Measurements from ENCODE around the gene TLR8.

Gene TLR8

DNA sequence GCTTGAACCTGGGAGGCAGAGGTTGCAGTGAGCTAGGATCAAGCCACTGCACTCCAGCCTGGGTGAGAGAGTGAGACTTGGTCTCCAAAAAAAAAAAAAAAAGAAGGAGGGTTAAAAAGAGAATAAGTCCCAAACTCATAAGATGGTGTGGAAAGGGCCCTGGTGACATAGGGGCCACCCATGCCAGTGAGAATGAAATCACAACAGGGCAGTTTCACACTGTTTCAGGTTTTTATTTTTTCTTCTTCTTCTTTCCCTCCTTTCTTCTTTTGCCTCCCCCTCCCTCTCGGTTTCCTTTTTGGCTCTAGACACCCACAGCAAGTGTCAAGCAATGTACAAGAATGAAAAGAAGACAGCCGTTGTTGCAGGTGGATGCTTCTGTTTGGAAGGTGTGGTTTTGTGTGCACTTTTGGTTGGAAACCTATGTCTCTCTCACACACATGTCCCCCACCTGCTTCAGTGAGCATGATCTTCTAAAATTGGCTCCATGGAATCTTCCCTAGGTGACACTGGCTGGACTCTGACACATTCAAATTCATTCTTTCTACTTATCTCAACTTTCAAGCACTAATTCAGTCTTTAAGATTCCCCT lies 14.4 kb upstream of the TLR8 start:
- Histone ChIP-seq H3K4me1 (no peaks in the 10 kb centered on the region), H3K36me3 (no peaks in the 10 kb centered on the region), H3K27ac (no peak overlapping the region), H3K27me3 (no peaks in the 10 kb centered on the region), H3K9me3 (no peaks in the 10 kb centered on the region), H3K4me3 (no peak overlapping the region)
- TF ChIP-seq, protein P1, sequence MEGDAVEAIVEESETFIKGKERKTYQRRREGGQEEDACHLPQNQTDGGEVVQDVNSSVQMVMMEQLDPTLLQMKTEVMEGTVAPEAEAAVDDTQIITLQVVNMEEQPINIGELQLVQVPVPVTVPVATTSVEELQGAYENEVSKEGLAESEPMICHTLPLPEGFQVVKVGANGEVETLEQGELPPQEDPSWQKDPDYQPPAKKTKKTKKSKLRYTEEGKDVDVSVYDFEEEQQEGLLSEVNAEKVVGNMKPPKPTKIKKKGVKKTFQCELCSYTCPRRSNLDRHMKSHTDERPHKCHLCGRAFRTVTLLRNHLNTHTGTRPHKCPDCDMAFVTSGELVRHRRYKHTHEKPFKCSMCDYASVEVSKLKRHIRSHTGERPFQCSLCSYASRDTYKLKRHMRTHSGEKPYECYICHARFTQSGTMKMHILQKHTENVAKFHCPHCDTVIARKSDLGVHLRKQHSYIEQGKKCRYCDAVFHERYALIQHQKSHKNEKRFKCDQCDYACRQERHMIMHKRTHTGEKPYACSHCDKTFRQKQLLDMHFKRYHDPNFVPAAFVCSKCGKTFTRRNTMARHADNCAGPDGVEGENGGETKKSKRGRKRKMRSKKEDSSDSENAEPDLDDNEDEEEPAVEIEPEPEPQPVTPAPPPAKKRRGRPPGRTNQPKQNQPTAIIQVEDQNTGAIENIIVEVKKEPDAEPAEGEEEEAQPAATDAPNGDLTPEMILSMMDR (IDR thresholded peaks at IDR 0.05): no peak
- DNase-seq: no peak
- intact Hi-C loops (cut with DNase I; ENCODE audit: low total_unique reads): no loop called here

DNA sequence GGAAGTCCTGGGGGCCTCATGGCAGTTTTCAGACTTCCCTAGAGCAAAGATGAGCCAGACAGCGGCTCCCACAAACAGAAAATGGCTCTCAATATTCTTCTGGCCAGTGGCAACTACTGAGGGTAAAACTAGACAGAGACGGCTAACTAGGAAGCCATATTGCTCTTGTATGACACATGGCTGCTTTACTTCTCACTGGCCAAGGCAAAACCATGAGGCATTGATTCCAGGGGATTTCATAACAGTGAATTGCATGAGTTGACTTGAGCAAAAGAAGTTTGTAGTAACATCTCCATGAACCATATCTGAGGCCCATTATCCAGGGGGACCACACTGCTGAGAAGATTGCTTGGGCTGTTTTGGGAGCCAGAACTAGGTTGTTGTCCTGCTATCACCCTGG lies 13.7 kb upstream of the TLR8 start:
- Histone ChIP-seq H3K27me3 (no peaks in the 10 kb centered on the region), H3K27ac (no peak overlapping the region), H3K36me3 (no peaks in the 10 kb centered on the region), H3K4me3 (no peak overlapping the region), H3K4me1 (no peaks in the 10 kb centered on the region), H3K9me3 (no peaks in the 10 kb centered on the region)
- no peak for DNase-seq
- intact Hi-C loops (cut with DNase I; ENCODE audit: low total_unique reads): no loop called here
- TF ChIP-seq, protein P1 (IDR thresholded peaks at IDR 0.05): no peak

DNA sequence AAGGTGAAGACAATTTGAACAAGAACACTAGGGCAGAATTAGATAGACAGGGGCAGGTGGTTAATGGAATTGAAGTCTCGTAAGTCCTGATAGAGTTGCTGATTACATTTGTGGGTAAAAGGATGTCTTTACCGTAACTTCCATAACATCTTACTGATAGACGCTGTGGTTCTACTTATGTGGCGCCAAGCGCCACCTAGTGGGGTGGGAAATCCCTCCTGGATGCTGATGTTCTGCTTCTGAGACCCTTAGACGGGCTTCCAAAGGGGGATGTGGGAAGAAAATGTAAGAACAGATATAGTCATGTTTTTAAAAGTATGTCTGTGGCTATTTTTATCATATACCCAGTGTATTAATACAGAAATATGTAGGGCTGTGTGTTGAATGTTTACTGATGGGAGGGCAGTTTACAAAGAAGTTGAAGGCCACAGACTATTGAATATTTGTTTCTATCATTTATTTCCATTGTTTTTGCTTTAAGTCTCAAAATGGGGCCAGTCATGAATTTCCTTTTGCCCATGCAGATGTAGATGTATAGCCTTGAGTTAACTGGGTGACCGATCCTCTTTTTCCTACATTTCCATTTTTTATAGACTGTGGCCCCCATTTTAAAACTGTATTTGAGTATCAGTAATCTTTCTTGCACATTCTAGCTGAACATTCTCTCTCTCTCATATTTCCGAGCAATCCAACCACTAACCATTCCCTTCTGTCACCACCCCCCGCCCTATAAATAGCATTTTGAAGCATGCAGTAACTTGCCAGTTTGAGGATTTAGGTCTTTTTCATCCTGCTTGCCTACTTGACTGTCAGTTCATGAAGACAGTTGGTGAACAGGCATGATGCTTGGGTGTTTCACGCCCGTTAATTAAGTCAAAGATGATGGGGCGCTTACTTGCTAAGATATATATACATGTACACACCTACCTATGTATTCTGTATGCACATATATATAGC lies 12.1 kb upstream of the TLR8 start:
- H3K27ac ChIP-seq: no peak overlapping the region
- DNase-seq: no peak
- no peaks in the 10 kb centered on the region for H3K4me1 ChIP-seq
- no peaks in the 10 kb centered on the region for H3K36me3 ChIP-seq
- H3K9me3 ChIP-seq: no peaks in the 10 kb centered on the region
- intact Hi-C loops (cut with DNase I; ENCODE audit: low total_unique reads): no loop called here
- H3K27me3 ChIP-seq: no peaks in the 10 kb centered on the region
- H3K4me3 ChIP-seq: no peak overlapping the region
- TF ChIP-seq, protein P1 (IDR thresholded peaks at IDR 0.05): peak; percentile 36 to 42

DNA sequence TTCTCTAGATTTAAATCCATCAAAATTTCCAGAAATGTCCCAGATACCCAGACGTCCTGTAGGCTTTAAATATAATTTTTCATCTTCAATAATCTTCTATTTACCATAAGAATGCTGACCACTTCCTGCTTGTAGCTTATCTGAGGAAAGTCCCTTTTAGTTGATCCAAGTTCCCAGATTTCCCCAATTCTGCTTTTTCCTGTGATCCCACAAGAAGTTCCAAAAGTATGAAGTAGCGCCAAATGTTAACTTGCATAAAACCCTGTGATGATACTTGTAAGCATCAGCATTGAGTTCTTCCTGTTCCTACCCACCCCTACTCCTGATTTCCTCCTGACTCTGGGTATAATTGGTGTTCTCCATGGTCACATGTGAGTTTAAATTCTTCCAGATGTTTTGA lies 10.6 kb upstream of the TLR8 start:
- Histone ChIP-seq H3K27ac (no peak overlapping the region), H3K9me3 (no peaks in the 10 kb centered on the region), H3K4me1 (no peaks in the 10 kb centered on the region), H3K36me3 (no peaks in the 10 kb centered on the region), H3K27me3 (no peaks in the 10 kb centered on the region), H3K4me3 (no peak overlapping the region)
- intact Hi-C loops (cut with DNase I; ENCODE audit: low total_unique reads): no loop called here
- DNase-seq: no peak
- TF ChIP-seq, protein P1 (IDR thresholded peaks at IDR 0.05): no peak

DNA sequence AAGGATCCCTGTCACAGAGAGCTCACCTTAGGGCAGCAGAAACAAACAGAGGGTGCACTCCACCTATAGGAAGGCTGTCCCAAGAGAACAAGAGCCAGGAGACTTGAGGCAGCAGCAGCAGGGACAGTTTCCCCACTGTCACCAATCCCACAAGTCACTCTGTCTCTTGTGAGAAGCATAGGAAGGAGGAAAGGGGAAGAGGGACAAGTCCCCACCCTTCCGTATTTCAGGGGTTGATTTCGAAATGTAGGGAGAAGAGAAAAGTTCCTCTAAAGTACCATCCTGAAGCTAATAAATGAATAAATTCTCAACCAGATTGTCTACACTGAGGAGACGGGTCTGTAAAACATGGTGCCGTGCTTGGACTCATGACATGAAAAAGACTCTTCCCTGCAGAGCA lies 9.5 kb upstream of the TLR8 start:
- no peaks in the 10 kb centered on the region for H3K9me3 ChIP-seq
- TF ChIP-seq, protein P1 (IDR thresholded peaks at IDR 0.05): no peak
- no peaks in the 10 kb centered on the region for H3K36me3 ChIP-seq
- intact Hi-C loops (cut with DNase I; ENCODE audit: low total_unique reads): no loop called here
- H3K27ac ChIP-seq: no peak overlapping the region
- no peaks in the 10 kb centered on the region for H3K27me3 ChIP-seq
- no peak overlapping the region for H3K4me3 ChIP-seq
- no peaks in the 10 kb centered on the region for H3K4me1 ChIP-seq
- DNase-seq: no peak
